OCI-LY1 (cell line): ENCODE data around the gene RAB6A.

ENCODE experiments used
- CTCF ChIP-seq: fragments of 200-600 bp; sonication (generic), shearing (Covaris generic); IDR thresholded peaks from 2 replicates; pipeline ENCODE4 v1.5.1; 2017; ENCODE audit warnings: mild to moderate bottlenecking, antibody characterized with exemption, low read length, moderate library complexity, mixed read lengths
- EZH2 ChIP-seq: fragments of 200-600 bp; sonication (generic), shearing (Covaris generic); IDR thresholded peaks from 2 replicates; pipeline ENCODE4 v1.8.0; 2017; ENCODE audit warnings: borderline replicate concordance, mixed run types, mild to moderate bottlenecking, antibody characterized with exemption, low read length, moderate library complexity, mixed read lengths

GRCh38 chr11:73680687-73681086 is 80.2 kb downstream of the RAB6A start:
- TF ChIP-seq CTCF (no peak), EZH2 (no peak)
